OCI-LY1 (cell line): ENCODE results near the gene TF.

Experiments used
- EZH2 ChIP-seq: fragments of 200-600 bp; sonication (generic), shearing (Covaris generic); IDR thresholded peaks from 2 replicates; pipeline ENCODE4 v1.8.0; 2017; ENCODE audit warnings: borderline replicate concordance, mixed run types, mild to moderate bottlenecking, antibody characterized with exemption, low read length, moderate library complexity, mixed read lengths
- TF ChIP-seq, protein P1 (sequence below): fragments of 200-600 bp; sonication (generic), shearing (Covaris generic); IDR thresholded peaks from 2 replicates; pipeline ENCODE4 v1.5.1; 2017; ENCODE audit warnings: mild to moderate bottlenecking, antibody characterized with exemption, low read length, moderate library complexity, mixed read lengths

DNA sequence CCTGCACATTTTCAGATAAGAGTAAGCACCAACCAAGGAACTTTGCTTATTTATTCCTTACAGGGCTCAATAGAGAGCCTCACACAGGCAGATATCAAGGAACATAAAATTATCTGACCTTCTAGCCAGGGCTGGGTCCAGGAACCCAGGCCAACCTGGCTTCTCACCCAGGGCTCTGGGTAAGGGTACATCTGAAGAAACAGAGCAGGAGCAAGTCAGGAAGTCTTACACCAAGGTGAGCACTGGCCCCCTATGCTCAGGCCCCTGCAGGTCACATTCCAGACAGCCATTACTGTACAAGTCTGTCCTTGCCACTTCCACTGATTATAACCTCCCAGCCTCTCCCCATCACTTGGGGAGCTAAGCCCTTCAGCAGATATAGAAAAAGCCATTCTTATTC is 19.1 kb downstream of the TF start:
- TF ChIP-seq, protein P1, sequence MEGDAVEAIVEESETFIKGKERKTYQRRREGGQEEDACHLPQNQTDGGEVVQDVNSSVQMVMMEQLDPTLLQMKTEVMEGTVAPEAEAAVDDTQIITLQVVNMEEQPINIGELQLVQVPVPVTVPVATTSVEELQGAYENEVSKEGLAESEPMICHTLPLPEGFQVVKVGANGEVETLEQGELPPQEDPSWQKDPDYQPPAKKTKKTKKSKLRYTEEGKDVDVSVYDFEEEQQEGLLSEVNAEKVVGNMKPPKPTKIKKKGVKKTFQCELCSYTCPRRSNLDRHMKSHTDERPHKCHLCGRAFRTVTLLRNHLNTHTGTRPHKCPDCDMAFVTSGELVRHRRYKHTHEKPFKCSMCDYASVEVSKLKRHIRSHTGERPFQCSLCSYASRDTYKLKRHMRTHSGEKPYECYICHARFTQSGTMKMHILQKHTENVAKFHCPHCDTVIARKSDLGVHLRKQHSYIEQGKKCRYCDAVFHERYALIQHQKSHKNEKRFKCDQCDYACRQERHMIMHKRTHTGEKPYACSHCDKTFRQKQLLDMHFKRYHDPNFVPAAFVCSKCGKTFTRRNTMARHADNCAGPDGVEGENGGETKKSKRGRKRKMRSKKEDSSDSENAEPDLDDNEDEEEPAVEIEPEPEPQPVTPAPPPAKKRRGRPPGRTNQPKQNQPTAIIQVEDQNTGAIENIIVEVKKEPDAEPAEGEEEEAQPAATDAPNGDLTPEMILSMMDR, result no peak
- no peak for TF ChIP-seq EZH2
